HL-60 (cell line): ENCODE results near the gene NNT.
"Not testable (repeated sequence)": the region's sequence is repeated elsewhere in the genome, so short reads cannot be mapped to it uniquely, and the experiment has no call there.

Experiments used
- DNase-seq, 2 experiments: peaks; one replicate each; pipeline ENCODE4 v3.0.0-alpha.2; 2010 to 2020; ENCODE audit warnings: low read depth in 1 of 2, low spot score in 1 of 2
- H3K27ac ChIP-seq: fragments of 250-450 bp; sonication (Bioruptor Pico); replicated peaks from 2 replicates; pipeline ENCODE4 v1.5.1; 2020; ENCODE audit warnings: mild to moderate bottlenecking, moderate library complexity
- H3K27me3 ChIP-seq: fragments of 250-450 bp; sonication (Bioruptor Pico); 2 replicates; pipeline ENCODE4 v1.5.1; 2021; ENCODE audit warnings: mild to moderate bottlenecking, moderate library complexity; ENCODE audit not compliant: insufficient read depth, poor library complexity, severe bottlenecking
- H3K4me3 ChIP-seq: replicated peaks from 2 replicates; pipeline ENCODE4 v1.5.1; 2011; ENCODE audit warnings: mild to moderate bottlenecking, control low read depth, low read length; ENCODE audit not compliant: insufficient read depth
- CTCF ChIP-seq: IDR thresholded peaks from one replicate; pipeline ENCODE4 v1.5.1; 2011; ENCODE audit warnings: low read length, control low read depth, inconsistent platforms; ENCODE audit not compliant: insufficient read depth
- GABPA ChIP-seq: IDR thresholded peaks from 2 replicates; pipeline ENCODE4 v1.6.1; 2012; ENCODE audit warnings: low read depth
- POLR2AphosphoS5 ChIP-seq: IDR thresholded peaks from 2 replicates; pipeline ENCODE4 v1.6.1; 2012; ENCODE audit warnings: low read depth
- REST ChIP-seq: IDR thresholded peaks from 2 replicates; pipeline ENCODE4 v1.6.1; 2012; ENCODE audit warnings: low read depth; ENCODE audit not compliant: insufficient replicate concordance
- SPI1 ChIP-seq: IDR thresholded peaks from 2 replicates; pipeline ENCODE4 v1.6.1; 2012; ENCODE audit warnings: low read depth, mild to moderate bottlenecking, borderline replicate concordance

NNT gene

DNA sequence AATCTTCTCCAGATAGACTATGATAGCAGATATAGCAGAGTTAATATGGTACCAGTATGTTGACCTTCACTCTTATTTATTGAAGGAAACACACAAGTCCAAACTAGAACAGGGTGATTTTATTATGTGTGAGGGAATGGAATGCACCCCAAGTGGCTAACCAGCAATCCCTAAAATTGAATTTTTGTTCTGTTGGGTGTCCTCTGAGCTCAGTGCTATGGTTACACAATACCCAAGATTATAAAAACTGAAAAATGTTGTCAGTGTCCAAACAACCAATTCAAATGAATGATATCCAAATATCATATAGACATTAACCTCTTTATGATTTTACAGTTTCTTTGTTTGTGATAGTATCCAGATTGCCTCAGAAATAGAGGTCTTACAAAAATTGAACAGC, 60.9 kb downstream of the NNT start:
- H3K4me3 ChIP-seq: no peak overlapping the region
- H3K27me3 ChIP-seq: no peaks in the 10 kb centered on the region
- TF ChIP-seq GABPA (no peak), REST (no peak), SPI1 (no peak), POLR2AphosphoS5 (no peak), CTCF (no peak)
- no peak for DNase-seq
- no peak overlapping the region for H3K27ac ChIP-seq

- DNase-seq: no peak
- H3K27ac ChIP-seq: no peak overlapping the region
Measured at GRCh38 chr5:43664501-43665040, 61.6 kb downstream of the NNT start.

DNA sequence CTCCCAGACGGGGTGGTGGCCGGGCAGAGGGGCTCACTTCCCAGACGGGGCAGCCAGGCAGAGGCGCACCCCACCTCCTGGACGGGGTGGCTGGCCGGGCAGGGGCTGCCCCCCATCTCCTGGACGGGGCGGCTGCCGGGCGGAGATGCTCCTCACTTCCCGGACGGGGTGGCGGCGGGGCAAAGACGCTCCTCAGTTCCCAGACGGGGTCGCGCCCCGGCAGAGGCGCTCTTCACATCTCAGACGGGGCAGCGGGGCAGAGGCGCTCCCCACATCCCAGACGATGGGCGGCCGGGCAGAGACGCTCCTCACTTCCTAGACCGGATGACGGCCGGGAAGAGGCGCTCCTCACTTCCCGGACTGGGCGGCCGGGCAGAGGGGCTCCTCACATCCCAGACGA, 62.8 kb downstream of the NNT start:
- not testable (repeated sequence) for H3K27me3 ChIP-seq, H3K4me3 ChIP-seq, H3K27ac ChIP-seq, DNase-seq

More at GRCh38 chr5:43664501-43665040, 61.6 kb downstream of the NNT start:
- TF ChIP-seq GABPA (no peak), CTCF (no peak), SPI1 (no peak), POLR2AphosphoS5 (no peak), REST (no peak)
- Histone ChIP-seq H3K27me3 (no peaks in the 10 kb centered on the region), H3K4me3 (no peak overlapping the region)

DNA sequence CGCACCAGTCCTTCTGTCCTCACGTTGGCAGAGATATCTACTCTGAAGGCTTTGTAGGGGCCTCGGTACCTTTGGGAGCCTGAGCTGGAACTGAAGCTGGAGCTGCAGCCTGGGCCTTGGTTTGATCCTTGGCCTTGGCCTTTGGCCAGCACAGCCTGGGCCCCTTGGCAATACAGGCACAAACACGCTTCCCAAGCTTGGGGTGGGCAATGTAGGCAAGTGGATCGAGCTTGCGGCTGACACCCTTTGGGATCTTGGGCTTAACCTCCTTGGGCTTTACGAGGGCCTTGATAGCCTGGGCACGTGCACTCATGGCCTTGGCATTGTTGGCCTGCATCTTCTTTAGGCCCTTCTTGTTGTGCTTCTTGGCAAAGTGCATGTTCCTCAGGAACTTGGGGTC, 63.7 kb downstream of the NNT start:
- not testable (repeated sequence) for DNase-seq, H3K27me3 ChIP-seq, H3K4me3 ChIP-seq, H3K27ac ChIP-seq

DNA sequence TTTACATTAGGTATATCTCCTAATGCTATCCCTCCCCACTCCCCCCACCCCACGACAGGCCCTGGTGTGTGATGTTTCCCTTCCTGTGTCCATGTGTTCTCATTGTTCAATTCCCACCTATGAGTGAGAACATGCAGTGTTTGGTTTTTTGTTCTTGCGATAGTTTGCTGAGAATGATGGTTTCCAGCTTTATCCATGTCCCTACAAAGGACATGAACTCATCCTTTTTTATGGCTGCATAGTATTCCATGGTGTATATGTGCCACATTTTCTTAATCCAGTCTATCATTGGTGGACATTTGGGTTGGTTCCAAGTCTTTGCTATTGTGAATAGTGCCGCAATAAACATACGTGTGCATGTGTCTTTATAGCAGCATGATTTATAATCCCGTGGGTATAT, 64.4 kb downstream of the NNT start:
- not testable (repeated sequence) for H3K4me3 ChIP-seq, H3K27ac ChIP-seq, DNase-seq, H3K27me3 ChIP-seq
